Uterus (tissue), 2 donors: ENCODE results near the gene ADGRL3.
"Not testable (repeated sequence)": the region's sequence is repeated elsewhere in the genome, so short reads cannot be mapped to it uniquely, and the experiment has no call there.

Experiments used
- POLR2A ChIP-seq, 2 donors: fragments of 450-650 bp; IDR thresholded peaks; one replicate each; pipeline ENCODE4 v1.6.1; 2016; ENCODE audit warnings: antibody characterized with exemption in 2 of 2, mild to moderate bottlenecking in 1 of 2, moderate library complexity in 1 of 2
- TF ChIP-seq, protein P1 (sequence below), 4 experiments: fragments of 200-600 bp in 2 of 4; fragments of 450-650 bp in 2 of 4; sonication (generic) in 2 of 4; IDR thresholded peaks; one replicate each; pipeline ENCODE4 v1.5.1; 2016 to 2019; ENCODE audit warnings: antibody characterized with exemption in 4 of 4, mild to moderate bottlenecking in 2 of 4, moderate library complexity in 1 of 4

DNA sequence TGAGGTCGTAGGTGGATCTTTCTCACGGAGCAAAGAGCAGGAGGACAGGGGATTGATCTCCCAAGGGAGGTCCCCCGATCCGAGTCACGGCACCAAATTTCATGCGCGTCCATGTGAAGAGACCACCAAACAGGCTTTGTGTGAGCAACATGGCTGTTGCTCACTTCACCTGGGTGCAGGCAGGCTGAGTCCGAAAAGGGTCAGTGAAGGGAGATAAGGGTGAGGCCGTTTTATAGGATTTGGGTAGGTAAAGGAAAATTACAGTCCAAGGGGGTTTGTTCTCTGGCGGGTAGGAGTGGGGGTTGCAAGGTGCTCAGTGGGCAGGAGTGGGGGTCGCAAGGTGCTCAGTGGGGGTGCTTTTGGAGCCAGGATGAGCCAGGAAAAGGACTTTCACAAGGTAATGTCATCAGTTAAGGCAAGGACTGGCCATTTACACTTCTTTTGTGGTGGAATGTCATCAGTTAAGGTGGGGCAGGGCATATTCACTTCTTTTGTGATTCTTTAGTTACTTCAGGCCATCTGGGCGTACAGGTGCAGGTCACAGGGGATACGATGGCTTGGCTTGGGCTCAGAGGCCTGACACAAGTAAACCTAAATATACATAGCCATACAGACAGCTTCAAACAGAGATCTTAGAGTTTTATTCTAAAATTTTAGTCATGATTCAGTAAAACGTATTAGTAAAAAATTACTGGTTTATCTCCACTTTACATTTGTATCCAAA, 569.5 kb downstream of the ADGRL3 start:
- TF ChIP-seq, protein P1, sequence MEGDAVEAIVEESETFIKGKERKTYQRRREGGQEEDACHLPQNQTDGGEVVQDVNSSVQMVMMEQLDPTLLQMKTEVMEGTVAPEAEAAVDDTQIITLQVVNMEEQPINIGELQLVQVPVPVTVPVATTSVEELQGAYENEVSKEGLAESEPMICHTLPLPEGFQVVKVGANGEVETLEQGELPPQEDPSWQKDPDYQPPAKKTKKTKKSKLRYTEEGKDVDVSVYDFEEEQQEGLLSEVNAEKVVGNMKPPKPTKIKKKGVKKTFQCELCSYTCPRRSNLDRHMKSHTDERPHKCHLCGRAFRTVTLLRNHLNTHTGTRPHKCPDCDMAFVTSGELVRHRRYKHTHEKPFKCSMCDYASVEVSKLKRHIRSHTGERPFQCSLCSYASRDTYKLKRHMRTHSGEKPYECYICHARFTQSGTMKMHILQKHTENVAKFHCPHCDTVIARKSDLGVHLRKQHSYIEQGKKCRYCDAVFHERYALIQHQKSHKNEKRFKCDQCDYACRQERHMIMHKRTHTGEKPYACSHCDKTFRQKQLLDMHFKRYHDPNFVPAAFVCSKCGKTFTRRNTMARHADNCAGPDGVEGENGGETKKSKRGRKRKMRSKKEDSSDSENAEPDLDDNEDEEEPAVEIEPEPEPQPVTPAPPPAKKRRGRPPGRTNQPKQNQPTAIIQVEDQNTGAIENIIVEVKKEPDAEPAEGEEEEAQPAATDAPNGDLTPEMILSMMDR (IDR thresholded peaks at IDR 0.05): not testable (repeated sequence)
- TF ChIP-seq POLR2A (IDR thresholded peaks at IDR 0.05): not testable (repeated sequence)
